Nephron (organoid): ENCODE results near the gene FBXW8.

Source experiments
- H3K27ac Mint-ChIP-seq, 3 experiments: 2 replicates each; pipeline ENCODE4 v1.8.0; 2020; ENCODE audit warnings: mixed read lengths in 3 of 3, mild to moderate bottlenecking in 2 of 3, moderate library complexity in 1 of 3
- H3K27me3 Mint-ChIP-seq: 2 replicates; pipeline ENCODE4 v1.8.0; 2021; ENCODE audit warnings: low read depth, mild to moderate bottlenecking, moderate library complexity, mixed read lengths
- H3K36me3 Mint-ChIP-seq: 2 replicates; pipeline ENCODE4 v1.8.0; 2020; ENCODE audit warnings: low read depth, mixed read lengths
- H3K4me1 Mint-ChIP-seq: 2 replicates; pipeline ENCODE4 v1.8.0; 2020; ENCODE audit warnings: mixed read lengths
- H3K4me3 Mint-ChIP-seq, 3 experiments: 2 replicates each; pipeline ENCODE4 v1.8.0; 2020; ENCODE audit warnings: mild to moderate bottlenecking in 3 of 3, mixed read lengths in 3 of 3, moderate library complexity in 2 of 3
- H3K9me3 Mint-ChIP-seq: 2 replicates; pipeline ENCODE4 v1.8.0; 2020; ENCODE audit warnings: mixed read lengths
- CTCF ChIP-seq, 3 experiments: fragments of 200-600 bp; sonication (generic); IDR thresholded peaks; one replicate each; pipeline ENCODE4 v1.5.0; 2021; ENCODE audit warnings: antibody characterized with exemption in 3 of 3; ENCODE audit not compliant: unreplicated experiment in 3 of 3

Gene FBXW8

DNA sequence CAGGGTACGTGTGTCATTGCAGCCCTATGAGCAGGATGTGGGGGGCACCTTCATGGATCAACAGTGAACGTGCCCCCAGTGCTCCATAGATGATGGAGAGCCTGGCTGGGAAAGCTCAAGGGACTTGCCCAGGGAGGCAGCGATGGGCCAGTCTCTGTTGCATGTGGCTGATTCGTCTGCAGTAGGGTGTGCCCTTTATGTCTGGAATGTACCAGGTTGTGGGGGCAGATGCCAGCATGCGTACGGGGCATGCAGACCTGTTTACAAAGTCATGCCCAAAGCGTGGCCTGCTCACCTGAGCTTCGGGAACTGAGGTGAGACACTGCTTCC lies 116.1 kb downstream of the FBXW8 start:
- Mint-ChIP-seq H3K4me1 (peaks cover 18% of the 10 kb centered on the region), H3K27ac (no peak overlapping the region), H3K27me3 (peaks cover 4% of the 10 kb centered on the region), H3K4me3 (no peak overlapping the region), H3K36me3 (peaks cover 37% of the 10 kb centered on the region), H3K9me3 (no peaks in the 10 kb centered on the region)
- TF ChIP-seq CTCF (IDR thresholded peaks at IDR 0.05; ENCODE audit: unreplicated experiment in 3 of 3), result no peak

DNA sequence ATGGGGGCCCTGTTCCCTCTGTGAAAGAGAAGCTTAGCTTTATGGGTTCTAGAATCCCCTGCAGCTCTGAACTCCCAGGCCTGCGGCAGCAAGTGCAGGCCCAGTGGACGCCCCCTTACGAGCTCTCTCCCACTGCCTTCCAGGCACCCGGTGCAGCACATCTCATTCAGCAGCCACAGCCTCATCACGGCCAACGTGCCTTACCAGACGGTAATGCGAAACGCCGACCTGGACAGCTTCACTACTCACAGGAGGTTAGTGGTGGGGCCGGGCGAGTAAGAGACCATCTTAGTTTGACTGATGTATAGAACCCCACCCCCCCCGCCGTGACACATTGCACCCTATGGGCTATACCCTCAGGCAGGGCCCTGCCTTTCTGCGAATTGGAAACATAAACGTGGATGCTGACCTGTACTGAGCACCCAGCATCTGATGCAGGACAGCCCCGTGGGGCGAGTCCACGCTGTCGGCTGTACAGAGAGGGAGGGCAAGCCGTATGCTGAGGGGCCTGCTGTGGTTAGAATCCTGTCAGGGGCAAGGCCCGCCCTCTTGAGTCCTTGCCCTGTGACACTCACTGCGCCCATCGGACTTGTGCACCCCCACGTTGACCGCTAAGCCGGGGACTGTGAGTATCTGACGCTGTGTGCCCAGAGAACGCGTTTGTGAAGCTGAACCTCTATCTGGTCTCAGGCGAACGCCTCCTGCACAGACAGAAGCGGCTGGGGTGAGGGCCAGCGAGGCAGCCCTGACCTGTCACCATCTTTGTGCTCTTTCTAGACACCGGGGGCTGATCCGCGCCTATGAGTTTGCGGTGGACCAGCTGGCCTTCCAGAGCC lies 116.7 kb downstream of the FBXW8 start:
- peaks cover 4% of the 10 kb centered on the region for H3K27me3 Mint-ChIP-seq
- H3K4me3 Mint-ChIP-seq, result no peak overlapping the region
- H3K4me1 Mint-ChIP-seq, result peaks cover 23% of the 10 kb centered on the region
- H3K9me3 Mint-ChIP-seq, result no peaks in the 10 kb centered on the region
- no peak for TF ChIP-seq CTCF (IDR thresholded peaks at IDR 0.05; ENCODE audit: unreplicated experiment in 3 of 3)
- no peak overlapping the region for H3K27ac Mint-ChIP-seq
- peaks cover 37% of the 10 kb centered on the region for H3K36me3 Mint-ChIP-seq

DNA sequence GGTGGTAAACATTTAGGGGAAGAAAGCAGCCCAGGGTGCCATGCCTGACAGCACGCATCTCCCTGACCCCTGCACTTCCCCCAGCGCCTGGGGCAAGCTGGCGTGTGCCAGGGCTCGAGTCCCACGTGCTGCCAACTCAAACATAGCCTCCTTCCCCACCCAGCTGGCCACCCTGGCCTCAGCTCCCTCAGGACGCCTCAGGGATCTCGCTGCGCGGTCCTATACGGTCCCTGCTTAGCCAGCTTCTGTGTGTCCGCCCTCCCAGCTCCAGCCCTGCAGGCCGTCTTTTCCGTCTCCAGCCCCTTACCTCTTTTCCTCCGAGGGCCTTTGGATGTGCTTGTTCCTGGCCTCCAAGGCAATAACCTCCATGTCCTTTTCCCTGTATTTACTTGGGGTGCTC lies 117.5 kb downstream of the FBXW8 start:
- Mint-ChIP-seq H3K9me3 (no peaks in the 10 kb centered on the region), H3K4me3 (no peak overlapping the region), H3K4me1 (peaks cover 28% of the 10 kb centered on the region), H3K27ac (no peak overlapping the region), H3K36me3 (peaks cover 31% of the 10 kb centered on the region), H3K27me3 (peaks cover 4% of the 10 kb centered on the region)
- no peak for TF ChIP-seq CTCF (IDR thresholded peaks at IDR 0.05; ENCODE audit: unreplicated experiment in 3 of 3)

DNA sequence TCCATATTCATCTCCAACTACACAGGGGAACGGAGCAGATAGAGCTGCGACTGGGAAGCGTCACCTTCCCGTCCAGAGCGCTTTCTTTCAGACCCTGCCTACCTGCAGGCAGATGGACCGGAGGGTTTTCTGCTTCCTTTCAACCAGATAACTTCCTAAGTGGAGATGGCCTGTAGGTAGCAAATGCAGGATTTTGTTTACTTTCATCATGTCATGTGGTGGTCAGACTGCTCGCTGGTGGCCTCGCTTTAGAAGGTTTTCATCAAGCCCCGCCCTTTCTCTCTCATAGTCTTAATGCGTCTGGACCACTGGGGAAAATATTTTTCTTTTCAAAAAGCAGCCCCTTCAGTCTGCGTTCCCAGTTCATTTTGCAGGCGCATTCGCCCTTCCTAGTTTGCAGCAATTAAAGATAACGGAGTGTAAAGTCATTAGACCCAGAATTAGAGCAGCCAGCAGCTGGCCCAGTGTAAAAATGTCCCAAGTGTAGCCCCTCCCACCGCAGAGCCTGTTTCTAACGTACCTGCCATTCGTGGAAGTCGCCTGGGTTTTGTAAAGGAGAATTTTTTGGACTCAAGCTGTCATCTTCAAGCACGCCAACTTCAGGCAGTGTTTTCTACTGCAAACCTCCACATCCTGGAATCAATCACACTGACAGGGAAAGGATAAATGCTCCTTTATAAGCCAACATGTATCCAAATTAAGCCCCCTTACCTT lies 119.6 kb downstream of the FBXW8 start:
- peaks cover 7% of the 10 kb centered on the region for H3K27me3 Mint-ChIP-seq
- H3K27ac Mint-ChIP-seq, result no peak overlapping the region
- H3K9me3 Mint-ChIP-seq, result no peaks in the 10 kb centered on the region
- no peak overlapping the region for H3K4me3 Mint-ChIP-seq
- H3K4me1 Mint-ChIP-seq, result peaks cover 41% of the 10 kb centered on the region
- peaks cover 31% of the 10 kb centered on the region for H3K36me3 Mint-ChIP-seq
- TF ChIP-seq CTCF (IDR thresholded peaks at IDR 0.05; ENCODE audit: unreplicated experiment in 3 of 3), result no peak

- H3K36me3 Mint-ChIP-seq, result peaks cover 21% of the 10 kb centered on the region
- no peaks in the 10 kb centered on the region for H3K9me3 Mint-ChIP-seq
- no peak overlapping the region for H3K27ac Mint-ChIP-seq
- no peak for TF ChIP-seq CTCF (IDR thresholded peaks at IDR 0.05; ENCODE audit: unreplicated experiment in 3 of 3)
- H3K27me3 Mint-ChIP-seq, result peaks cover 7% of the 10 kb centered on the region
- peaks cover 35% of the 10 kb centered on the region for H3K4me1 Mint-ChIP-seq
- H3K4me3 Mint-ChIP-seq, result no peak overlapping the region
Observed at GRCh38 chr12:117031843-117032592, 121.3 kb downstream of the FBXW8 start.
